Epithelial cell of proximal tubule (primary cell): Measurements from ENCODE around the gene MRPS5. TPM values are rescaled to one million over a fixed set of nuclear protein-coding genes. Genes with fewer than 3 reads are reported as not detected.

ENCODE experiments used
- DNase-seq: peaks from one replicate; pipeline ENCODE4 v3.0.0-alpha.2; 2011; ENCODE audit warnings: low read depth
- H3K4me3 ChIP-seq: 2 replicates; pipeline ENCODE4 v1.5.1; 2011; ENCODE audit warnings: low read depth, mild to moderate bottlenecking, low read length
- total RNA-seq: library from RNA; depleted of rRNA; stranded (reverse); fragments of >200 nt; gene quantifications from 2 replicates; pipeline ENCODE4 v1.2.3, GENCODE V29; 2015
- TF ChIP-seq, protein P1 (sequence below): conservative IDR thresholded peaks from 2 replicates; pipeline ENCODE4 v1.5.1; 2012; ENCODE audit warnings: low read depth, mild to moderate bottlenecking, low read length

Gene MRPS5
- total RNA-seq, 1 donor from 2014 or later = 67.7 TPM

DNA sequence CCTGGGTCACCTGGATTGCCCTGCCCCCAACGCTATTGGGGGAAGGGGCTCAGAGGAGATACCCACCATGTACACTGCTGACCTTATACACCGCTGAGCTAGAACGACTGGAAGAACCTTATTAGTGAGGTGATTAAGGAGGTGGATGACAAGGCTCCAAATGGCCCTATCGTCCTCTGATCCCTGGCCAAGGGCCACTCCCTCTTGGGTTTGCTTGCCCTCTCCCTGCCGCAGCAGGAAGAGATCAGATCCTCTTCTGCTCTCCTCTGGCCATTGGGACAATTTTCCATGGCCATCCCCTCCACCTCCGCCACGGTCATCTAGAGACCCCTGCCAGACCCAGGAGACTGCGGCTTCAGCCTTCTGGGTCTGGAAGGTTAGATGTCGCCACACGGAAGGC lies 36.8 kb upstream of the MRPS5 start:
- TF ChIP-seq, protein P1, sequence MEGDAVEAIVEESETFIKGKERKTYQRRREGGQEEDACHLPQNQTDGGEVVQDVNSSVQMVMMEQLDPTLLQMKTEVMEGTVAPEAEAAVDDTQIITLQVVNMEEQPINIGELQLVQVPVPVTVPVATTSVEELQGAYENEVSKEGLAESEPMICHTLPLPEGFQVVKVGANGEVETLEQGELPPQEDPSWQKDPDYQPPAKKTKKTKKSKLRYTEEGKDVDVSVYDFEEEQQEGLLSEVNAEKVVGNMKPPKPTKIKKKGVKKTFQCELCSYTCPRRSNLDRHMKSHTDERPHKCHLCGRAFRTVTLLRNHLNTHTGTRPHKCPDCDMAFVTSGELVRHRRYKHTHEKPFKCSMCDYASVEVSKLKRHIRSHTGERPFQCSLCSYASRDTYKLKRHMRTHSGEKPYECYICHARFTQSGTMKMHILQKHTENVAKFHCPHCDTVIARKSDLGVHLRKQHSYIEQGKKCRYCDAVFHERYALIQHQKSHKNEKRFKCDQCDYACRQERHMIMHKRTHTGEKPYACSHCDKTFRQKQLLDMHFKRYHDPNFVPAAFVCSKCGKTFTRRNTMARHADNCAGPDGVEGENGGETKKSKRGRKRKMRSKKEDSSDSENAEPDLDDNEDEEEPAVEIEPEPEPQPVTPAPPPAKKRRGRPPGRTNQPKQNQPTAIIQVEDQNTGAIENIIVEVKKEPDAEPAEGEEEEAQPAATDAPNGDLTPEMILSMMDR = no peak
- DNase-seq = no peak

DNA sequence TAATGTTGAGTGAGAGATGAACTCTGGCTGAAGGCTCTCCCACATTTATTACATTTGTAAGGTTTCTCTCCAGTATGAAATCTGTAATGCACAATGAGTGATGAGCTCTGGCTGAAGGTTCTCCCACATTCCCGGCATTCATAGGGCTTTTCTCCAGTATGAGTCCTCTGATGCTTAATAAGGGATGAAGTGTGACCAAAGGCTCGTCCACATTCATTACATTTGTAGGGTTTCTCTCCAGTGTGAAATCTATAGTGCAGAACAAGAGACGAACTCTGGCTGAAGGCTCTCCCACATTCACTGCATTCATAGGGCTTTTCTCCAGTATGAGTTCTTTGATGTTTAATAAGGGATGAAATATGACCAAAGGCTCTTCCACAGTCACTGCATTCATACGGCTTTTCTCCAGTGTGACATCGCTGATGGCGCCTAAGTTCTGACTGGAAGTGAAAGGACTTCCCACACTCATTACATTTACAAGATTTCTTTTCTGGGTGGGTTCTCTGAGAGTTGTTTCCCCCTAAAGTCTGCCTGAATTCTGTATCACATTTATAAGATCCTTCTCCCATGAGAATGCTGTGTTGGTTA lies 27.9 kb upstream of the MRPS5 start:
- no peak for DNase-seq
- TF ChIP-seq, protein P1 = no peak
- H3K4me3 ChIP-seq = no peak overlapping the region

More for the DNA sequence above, 36.8 kb upstream of the MRPS5 start:
- H3K4me3 ChIP-seq = peak overlapping the region; percentile 68

DNA sequence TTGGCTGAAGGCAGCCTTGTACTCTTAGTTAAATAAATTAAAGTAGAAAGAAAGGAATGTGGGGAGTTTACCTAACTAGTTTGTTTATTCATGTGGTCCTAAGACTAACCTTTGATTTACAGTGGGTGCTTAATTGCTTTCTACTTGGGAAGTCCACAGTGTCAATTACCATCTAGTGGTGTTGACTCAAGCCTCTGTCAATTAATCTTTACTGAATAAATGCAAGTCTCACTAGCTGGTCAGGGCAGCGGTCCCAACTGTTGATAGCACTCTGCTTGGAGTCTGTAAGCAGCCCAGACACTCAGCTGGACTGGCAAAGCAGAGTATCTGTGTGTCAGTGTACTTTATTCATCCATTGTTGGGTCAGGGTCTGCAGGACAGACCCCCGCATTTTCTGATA lies 22.2 kb upstream of the MRPS5 start:
- DNase-seq = no peak
- TF ChIP-seq, protein P1 = no peak
- H3K4me3 ChIP-seq = no peak overlapping the region

DNA sequence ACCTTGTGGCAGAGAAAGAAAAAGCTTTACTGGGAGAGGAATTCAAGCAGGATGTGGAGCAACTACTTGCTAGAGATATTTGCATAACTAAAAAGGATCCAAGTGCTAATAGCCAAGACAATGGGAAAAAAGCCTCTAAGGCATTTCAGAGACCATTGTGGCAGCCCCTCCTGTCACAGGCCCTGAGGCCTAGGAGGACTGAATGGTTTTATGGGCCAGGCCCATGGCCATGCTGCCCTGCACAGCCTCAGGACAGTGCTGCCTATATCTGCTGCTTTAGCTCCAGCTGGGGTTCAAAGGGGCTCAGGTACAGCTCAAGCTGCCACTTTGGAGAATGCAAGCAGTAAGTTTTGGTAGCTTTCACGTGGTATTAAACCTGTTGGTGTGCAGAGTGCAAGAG lies 17.1 kb upstream of the MRPS5 start:
- TF ChIP-seq, protein P1 = no peak
- no peak for DNase-seq

DNA sequence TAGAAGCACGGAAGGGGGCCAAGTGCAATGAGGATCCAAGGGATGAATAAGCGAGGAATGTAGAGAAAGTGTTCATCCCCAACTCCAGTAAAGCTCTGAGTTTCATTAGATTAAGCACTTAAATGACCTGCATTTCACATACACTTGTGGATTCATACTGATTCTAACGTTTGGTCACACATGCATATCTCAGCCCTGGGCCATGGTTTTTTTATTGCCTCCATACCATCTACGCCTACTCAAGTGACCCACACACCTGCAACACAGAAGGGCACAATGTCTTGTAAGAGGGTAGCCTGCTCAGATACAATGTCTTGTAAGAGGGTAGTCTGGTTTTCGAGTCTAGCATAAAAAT lies 566 bp upstream of the MRPS5 start:
- no peak for DNase-seq
- H3K4me3 ChIP-seq = peak overlapping the region; percentile 81
- TF ChIP-seq, protein P1 = no peak

More for the DNA sequence above, 17.1 kb upstream of the MRPS5 start:
- H3K4me3 ChIP-seq = no peak overlapping the region

DNA sequence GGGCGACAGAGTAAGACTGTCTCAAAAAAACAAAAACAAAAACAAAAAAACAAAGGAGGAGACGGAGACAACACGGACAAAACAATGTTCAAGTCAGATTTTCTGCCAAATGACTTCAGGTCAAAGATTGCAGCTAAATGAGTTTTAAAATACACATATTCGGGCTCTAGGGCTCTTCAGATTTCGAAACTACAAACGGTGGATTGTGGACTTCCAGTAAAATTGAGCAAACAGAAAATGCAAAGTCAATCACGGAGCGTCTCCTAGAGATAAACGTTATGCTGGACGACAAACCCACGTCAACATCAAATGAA lies 558 bp downstream of the MRPS5 start:
- TF ChIP-seq, protein P1 = no peak
- DNase-seq = no peak
- H3K4me3 ChIP-seq = peak overlapping the region; percentile 81

DNA sequence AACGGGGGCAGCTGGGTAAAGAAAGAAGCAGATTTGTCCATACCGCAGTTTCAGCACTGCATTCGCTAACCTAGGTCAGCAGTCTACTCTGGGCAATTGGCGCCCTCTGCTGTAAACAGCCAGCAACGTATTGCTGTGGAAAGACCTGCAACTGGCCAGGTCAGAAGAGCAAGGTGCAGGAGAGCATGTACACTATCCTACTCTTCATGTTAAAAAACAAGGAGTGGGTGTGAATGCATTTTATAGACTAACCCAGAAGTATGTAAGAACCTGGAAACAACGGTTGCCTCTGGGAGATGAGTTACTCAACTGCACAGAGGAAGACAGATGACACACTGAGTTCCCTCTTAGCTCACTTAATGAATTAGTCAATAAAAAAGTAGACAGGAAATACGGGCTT lies 6.2 kb downstream of the MRPS5 start:
- TF ChIP-seq, protein P1 = peak; percentile 93
- peak; percentile 22 for DNase-seq
- no peak overlapping the region for H3K4me3 ChIP-seq
